ENCODE data around the gene SIRT3. TPM values are rescaled to one million over a fixed set of nuclear protein-coding genes. Genes with fewer than 3 reads are reported as not detected.

Gene SIRT3
- total RNA-seq, 1 donor from 2014 or later = 17.6 TPM

DNA sequence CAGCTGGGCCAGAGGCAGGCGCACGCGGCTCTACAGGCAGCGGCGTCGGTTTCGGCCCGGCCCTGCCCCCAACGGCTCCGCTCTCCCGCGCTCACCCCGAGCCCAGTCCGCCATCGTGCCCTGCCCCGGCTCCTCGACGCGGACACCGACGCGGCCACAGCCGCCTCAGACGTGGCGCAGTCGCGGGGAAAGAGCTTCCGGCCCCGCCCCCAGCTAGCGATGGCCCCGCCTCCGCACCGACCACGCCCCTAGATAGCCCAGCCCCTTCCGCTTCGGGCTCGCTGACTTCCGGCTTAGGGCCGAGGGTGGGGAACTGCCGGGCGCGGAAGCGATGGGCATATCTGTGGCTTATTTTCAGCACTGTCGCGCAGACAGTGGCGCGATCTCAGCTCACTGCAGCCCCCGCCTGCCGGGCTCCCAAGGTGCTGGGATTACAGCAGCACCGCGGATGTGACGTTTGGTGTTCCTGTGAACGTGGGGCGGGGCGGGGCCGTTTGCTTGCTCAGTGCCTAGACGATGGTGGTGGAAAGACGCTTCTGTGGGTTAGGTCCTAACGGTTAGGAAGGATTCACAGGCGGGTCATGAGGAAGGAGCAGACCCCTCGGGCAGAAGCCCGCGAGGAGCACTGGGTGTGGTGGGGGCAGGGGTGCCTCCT is 28.8 kb downstream of the SIRT3 start, which contains the start of the genes BET1L and RIC8A:
Gene BET1L (minus strand): TSS at position 192 of the 655 bp plus-strand sequence. CDS start 78 bp downstream, at position 114.
Gene RIC8A (plus strand): TSS at position 501 of the 655 bp plus-strand sequence. CDS start 1,147 bp downstream, outside the sequence.
- DNase-seq (peak; percentile 98), ATAC-seq (peak; percentile 93 to 95)
- Histone ChIP-seq H3K4me3 (peak within 1 kb of the TSS; percentile 74), H3K27ac (peak within 1 kb of the TSS; percentile 99), H3K36me3 (peaks cover 63% of the 10 kb centered on the region), H3K27me3 (ENCODE audit: low read depth) (no peaks in the 10 kb centered on the region), H3K9me3 (no peaks in the 10 kb centered on the region), H3K4me1 (peaks cover 49% of the 10 kb centered on the region)
- TF ChIP-seq, protein P1, sequence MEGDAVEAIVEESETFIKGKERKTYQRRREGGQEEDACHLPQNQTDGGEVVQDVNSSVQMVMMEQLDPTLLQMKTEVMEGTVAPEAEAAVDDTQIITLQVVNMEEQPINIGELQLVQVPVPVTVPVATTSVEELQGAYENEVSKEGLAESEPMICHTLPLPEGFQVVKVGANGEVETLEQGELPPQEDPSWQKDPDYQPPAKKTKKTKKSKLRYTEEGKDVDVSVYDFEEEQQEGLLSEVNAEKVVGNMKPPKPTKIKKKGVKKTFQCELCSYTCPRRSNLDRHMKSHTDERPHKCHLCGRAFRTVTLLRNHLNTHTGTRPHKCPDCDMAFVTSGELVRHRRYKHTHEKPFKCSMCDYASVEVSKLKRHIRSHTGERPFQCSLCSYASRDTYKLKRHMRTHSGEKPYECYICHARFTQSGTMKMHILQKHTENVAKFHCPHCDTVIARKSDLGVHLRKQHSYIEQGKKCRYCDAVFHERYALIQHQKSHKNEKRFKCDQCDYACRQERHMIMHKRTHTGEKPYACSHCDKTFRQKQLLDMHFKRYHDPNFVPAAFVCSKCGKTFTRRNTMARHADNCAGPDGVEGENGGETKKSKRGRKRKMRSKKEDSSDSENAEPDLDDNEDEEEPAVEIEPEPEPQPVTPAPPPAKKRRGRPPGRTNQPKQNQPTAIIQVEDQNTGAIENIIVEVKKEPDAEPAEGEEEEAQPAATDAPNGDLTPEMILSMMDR (IDR thresholded peaks at IDR 0.05) = no peak
- intact Hi-C loops (cut with DNase I) = no loop called here

DNA sequence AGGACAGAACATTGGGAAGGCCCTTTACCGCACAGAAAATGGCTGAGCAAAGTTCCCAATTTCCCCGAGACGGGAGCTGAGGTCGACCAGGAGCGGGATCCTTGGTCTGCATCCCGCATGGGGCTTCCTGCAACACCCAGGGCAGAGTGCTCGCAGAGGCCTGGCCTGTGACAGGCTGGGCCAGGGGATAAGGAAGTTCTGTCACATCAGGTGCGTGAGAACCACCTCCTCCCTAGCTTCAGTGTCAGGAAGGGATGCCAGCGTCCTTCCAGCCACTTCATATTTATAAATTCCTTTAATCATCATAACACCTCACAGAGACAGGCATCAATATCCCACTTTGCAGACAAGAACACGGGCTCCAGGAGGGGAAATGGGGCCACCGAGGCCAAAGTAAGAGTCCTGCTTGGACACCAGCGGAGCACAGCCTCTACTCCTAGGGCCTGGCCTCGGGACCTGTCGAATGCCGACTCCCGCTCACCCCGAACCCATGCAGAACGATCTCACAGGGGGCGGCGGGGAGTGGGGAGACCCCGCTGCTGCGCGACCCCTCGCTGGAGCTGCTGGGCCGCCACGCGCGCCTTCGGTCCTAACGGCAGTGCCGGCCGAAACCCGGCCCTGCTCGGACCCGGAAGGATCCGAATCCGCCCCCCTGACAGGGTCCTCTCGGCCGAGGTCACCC is 29.5 kb downstream of the SIRT3 start:
- intact Hi-C loops (cut with DNase I) = no loop called here
- peak; percentile 55 for DNase-seq
- H3K9me3 ChIP-seq = no peaks in the 10 kb centered on the region
- peak overlapping the region; percentile 99 for H3K27ac ChIP-seq
- H3K4me1 ChIP-seq = peaks cover 56% of the 10 kb centered on the region
- peak; percentile 29 to 42 for ATAC-seq
- TF ChIP-seq, protein P1 (IDR thresholded peaks at IDR 0.05) = no peak
- H3K4me3 ChIP-seq = peak overlapping the region; percentile 74
- H3K36me3 ChIP-seq = peaks cover 58% of the 10 kb centered on the region
- no peaks in the 10 kb centered on the region for H3K27me3 ChIP-seq (ENCODE audit: low read depth)

DNA sequence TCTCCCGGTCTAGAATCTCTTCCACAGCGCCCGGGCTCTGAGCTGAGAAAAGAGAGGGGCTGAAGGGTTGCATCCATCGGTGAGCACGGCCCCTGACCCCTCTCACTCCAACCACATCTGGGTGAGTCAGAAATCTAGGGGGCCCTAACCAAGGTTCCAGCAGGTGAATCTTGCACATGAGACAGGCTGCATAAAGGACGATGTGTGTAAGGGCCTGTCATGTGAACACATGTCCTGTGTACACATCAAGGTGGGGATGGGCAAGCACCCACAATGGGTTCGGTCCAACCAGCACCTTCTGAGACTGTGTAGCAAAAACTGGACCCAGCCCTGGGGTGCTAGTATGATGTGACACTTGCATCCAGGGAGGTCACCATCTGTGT is 30.1 kb downstream of the SIRT3 start:
- no peaks in the 10 kb centered on the region for H3K27me3 ChIP-seq (ENCODE audit: low read depth)
- H3K4me3 ChIP-seq = peak overlapping the region; percentile 74
- peaks cover 58% of the 10 kb centered on the region for H3K36me3 ChIP-seq
- no peaks in the 10 kb centered on the region for H3K9me3 ChIP-seq
- DNase-seq (peak; percentile 34), ATAC-seq (no peak)
- peak overlapping the region; percentile 99 for H3K27ac ChIP-seq
- TF ChIP-seq, protein P1 (IDR thresholded peaks at IDR 0.05) = no peak
- intact Hi-C loops (cut with DNase I) = no loop called here
- H3K4me1 ChIP-seq = peaks cover 55% of the 10 kb centered on the region

DNA sequence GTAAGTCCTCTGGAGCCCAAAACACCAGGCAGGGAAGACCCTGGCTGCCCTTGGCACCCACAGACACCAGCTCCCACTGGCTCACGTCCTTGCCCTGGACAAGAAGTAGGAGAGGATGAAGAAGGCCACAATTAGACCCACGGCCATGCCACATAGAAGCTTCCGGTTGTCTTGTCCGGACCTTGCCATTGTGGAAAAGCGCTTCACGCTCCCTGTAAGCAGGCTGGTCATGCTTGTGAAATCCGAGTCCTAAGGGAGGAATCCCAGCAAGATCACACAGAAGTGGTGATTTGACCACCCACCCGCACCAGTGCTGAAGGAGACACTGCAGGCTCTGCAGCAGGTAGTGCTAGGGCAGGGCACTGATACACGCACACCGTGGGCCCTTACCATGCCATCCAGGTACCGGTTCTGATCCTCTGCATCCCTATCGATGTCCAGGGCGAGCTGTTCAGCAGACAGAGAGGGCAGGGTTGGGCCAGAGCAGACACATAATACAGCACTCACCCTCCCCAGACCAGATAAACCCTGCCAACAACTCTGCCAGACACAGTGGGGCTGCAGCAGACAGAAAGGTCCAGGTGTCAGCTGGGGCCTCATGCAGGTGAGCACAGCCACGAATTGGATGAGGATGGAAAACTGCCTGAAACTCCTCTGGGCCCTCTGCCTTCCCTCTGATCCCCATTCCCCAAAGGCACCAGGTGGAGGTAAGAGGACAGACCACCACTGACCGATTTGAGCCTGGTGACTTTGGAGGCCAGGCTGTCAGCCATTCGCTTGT is 30.7 kb downstream of the SIRT3 start:
- no peaks in the 10 kb centered on the region for H3K27me3 ChIP-seq (ENCODE audit: low read depth)
- H3K4me1 ChIP-seq = peaks cover 50% of the 10 kb centered on the region
- no peak overlapping the region for H3K27ac ChIP-seq
- TF ChIP-seq, protein P1 (IDR thresholded peaks at IDR 0.05) = no peak
- ATAC-seq (no peak), DNase-seq (peak; percentile 43)
- peak overlapping the region; percentile 74 for H3K4me3 ChIP-seq
- H3K9me3 ChIP-seq = no peaks in the 10 kb centered on the region
- H3K36me3 ChIP-seq = peaks cover 57% of the 10 kb centered on the region
- intact Hi-C loops (cut with DNase I) = no loop called here

DNA sequence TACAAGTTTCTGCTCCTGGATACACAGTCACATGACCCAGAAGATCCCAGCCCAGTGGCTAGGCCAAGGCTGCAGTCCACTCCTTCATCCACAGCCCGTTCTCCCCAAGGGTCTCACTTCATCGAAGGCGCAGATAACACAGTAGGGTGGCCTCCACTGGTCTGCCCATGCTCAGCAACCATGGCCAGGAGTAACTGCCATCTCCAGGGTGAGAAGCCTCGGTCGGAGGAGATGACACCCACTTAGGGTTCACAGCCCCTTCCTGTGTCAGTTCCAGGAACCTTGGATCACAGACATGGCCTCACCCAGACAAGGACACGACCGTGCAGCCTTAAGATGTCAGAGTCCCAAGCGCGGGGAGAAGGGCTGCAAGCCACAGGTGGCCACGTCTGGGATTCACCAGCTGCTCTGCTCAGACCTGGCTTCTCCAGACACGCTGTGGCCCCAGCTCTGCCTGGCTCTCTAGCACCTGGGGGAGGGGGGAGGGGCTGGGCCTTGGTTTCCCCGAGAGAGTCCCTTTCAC is 31.5 kb downstream of the SIRT3 start:
- no peak for DNase-seq
- TF ChIP-seq, protein P1 (IDR thresholded peaks at IDR 0.05) = no peak

More for the DNA sequence above, 31.5 kb downstream of the SIRT3 start:
- H3K36me3 ChIP-seq = peaks cover 49% of the 10 kb centered on the region
- no peak overlapping the region for H3K4me3 ChIP-seq
- no peak overlapping the region for H3K27ac ChIP-seq
- intact Hi-C loops (cut with DNase I) = no loop called here
- H3K4me1 ChIP-seq = peaks cover 42% of the 10 kb centered on the region
- no peaks in the 10 kb centered on the region for H3K9me3 ChIP-seq
- H3K27me3 ChIP-seq (ENCODE audit: low read depth) = no peaks in the 10 kb centered on the region
- ATAC-seq = no peak

Data from lower lobe of right lung (tissue), 2 donors.